Airway epithelial cell (primary cell): Measurements from ENCODE around the gene EWSR1. TPM values are rescaled to one million over a fixed set of nuclear protein-coding genes. Genes with fewer than 3 reads are reported as not detected.

Experiments
- total RNA-seq: library from RNA; depleted of rRNA; stranded (reverse); fragments of >200 nt; gene quantifications from 2 replicates; pipeline ENCODE4 v1.2.3, GENCODE V29; 2015

Gene EWSR1
- 195 and 260 TPM in 2 replicates for total RNA-seq

GRCh38 chr22:29267858-29268510 is at the start of gene EWSR1, which contains the start of gene RHBDD3:
Gene EWSR1 (plus strand): TSS chr22:29268268. CDS start chr22:29268337, 69 bp downstream.
Gene RHBDD3 (minus strand): TSS chr22:29267981. CDS start chr22:29265626, 2,355 bp downstream.

GRCh38 chr22:29306175-29306834 is 38.2 kb downstream of the EWSR1 start, which contains the start of gene GAS2L1:
Gene GAS2L1 (plus strand): TSS chr22:29306650. CDS start chr22:29308106, 1,456 bp downstream.

GRCh38 chr22:29315286-29316140 is 47.4 kb downstream of the EWSR1 start, which contains the start of gene RASL10A:
Gene RASL10A (minus strand): TSS chr22:29315697. CDS start chr22:29315246, 451 bp downstream.

Other genes with a start within 250 kb of the EWSR1 start
- not detected in 2 replicates for gene C22orf31, start 206.4 kb upstream of the EWSR1 start, total RNA-seq
- 16.2 and 30.4 TPM in 2 replicates for gene KREMEN1, start 195.2 kb upstream of the EWSR1 start, total RNA-seq
- gene EMID1, start 62.4 kb upstream of the EWSR1 start, total RNA-seq, result 0.14 and 0.51 TPM in 2 replicates
- gene RHBDD3, start 287 bp upstream of the EWSR1 start, total RNA-seq, result 24.5 and 29.8 TPM in 2 replicates
- 25.3 and 29.8 TPM in 2 replicates for gene GAS2L1, start 38.4 kb downstream of the EWSR1 start, total RNA-seq
- not detected in 2 replicates for gene RASL10A, start 47.4 kb downstream of the EWSR1 start, total RNA-seq
- gene AP1B1, start 120.3 kb downstream of the EWSR1 start, total RNA-seq, result 112 and 129 TPM in 2 replicates
- gene RFPL1, start 170.3 kb downstream of the EWSR1 start, total RNA-seq, result not detected in 2 replicates
- 3.6 and 3.7 TPM in 2 replicates for gene NEFH, start 211.9 kb downstream of the EWSR1 start, total RNA-seq